SK-N-MC (cell line): ENCODE results near the gene GNB3.

Experiments
- DNase-seq: peaks from one replicate; pipeline ENCODE4 v3.0.0-alpha.2; 2011; ENCODE audit warnings: low read depth, low spot score
- H3K27ac ChIP-seq: fragments of 200-600 bp; sonication (generic); 2 replicates; pipeline ENCODE4 v1.5.1; 2016; ENCODE audit warnings: mixed run types
- H3K36me3 ChIP-seq: fragments of 200-600 bp; sonication (generic); 2 replicates; pipeline ENCODE4 v1.6.1; 2017; ENCODE audit warnings: antibody characterized with exemption, low read length, mixed read lengths; ENCODE audit not compliant: insufficient read depth
- H3K4me3 ChIP-seq: fragments of 200-600 bp; sonication (generic); 2 replicates; pipeline ENCODE4 v1.5.1; 2016
- H3K9ac ChIP-seq: fragments of 200-600 bp; sonication (generic); 2 replicates; pipeline ENCODE4 v1.8.0; 2017; ENCODE audit warnings: mixed run types, mixed read lengths; ENCODE audit not compliant: insufficient read length
- H3K9me3 ChIP-seq: fragments of 200-600 bp; sonication (generic); 2 replicates; pipeline ENCODE4 v1.6.1; 2017; ENCODE audit warnings: low read depth, mild to moderate bottlenecking, antibody characterized with exemption, low read length, moderate library complexity, mixed read lengths
- EZH2 ChIP-seq: fragments of 200-600 bp; sonication (generic); IDR thresholded peaks from one replicate; pipeline ENCODE4 v1.6.1; 2017; ENCODE audit warnings: antibody characterized with exemption
- FOXP2 ChIP-seq: optimal IDR thresholded peaks from 2 replicates; pipeline ENCODE3; 2011; ENCODE audit warnings: mild to moderate bottlenecking, moderate library complexity; ENCODE audit not compliant: insufficient read depth; ENCODE audit errors: extremely low read length, control extremely low read depth
- POLR2AphosphoS5 ChIP-seq: IDR thresholded peaks from 2 replicates; pipeline ENCODE4 v1.6.1; 2012; ENCODE audit warnings: mild to moderate bottlenecking, low read depth, low read length, borderline replicate concordance

The GNB3 gene

DNA sequence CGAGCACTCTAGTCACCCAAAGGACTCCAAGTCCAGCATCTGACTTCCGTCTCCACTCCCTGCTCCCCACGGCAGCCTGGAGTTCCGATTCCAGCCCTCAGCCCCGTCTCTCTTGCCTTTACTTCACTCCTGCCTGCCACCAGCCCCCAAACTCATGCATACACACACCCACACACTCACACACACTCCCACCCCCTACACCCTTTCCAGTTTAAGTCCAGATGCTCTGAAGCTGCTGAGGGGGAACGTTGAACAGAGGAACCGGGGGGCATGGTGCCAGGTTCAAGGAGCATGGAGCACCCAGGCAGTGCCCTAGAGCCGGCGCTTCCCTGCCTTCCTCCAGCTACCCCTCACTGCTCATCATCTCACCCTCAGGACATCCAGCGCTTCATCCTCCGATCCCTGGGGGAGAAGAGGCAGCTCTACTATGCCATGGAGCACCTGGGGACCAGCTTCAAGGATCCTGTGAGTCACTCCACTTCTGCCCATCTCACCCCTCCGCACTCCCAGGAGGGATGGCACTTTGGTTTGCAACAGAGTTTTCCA, 9.2 kb upstream of the GNB3 start:
- no peak for DNase-seq
- Histone ChIP-seq H3K36me3 (peaks cover 5% of the 10 kb centered on the region; the same call in 1 of the 2 replicates), H3K4me3 (no peak overlapping the region), H3K27ac (no peak overlapping the region), H3K9me3 (no peaks in the 10 kb centered on the region), H3K9ac (no peak overlapping the region)
- no peak for TF ChIP-seq POLR2AphosphoS5
- no peak for TF ChIP-seq FOXP2
- no peak for TF ChIP-seq EZH2

DNA sequence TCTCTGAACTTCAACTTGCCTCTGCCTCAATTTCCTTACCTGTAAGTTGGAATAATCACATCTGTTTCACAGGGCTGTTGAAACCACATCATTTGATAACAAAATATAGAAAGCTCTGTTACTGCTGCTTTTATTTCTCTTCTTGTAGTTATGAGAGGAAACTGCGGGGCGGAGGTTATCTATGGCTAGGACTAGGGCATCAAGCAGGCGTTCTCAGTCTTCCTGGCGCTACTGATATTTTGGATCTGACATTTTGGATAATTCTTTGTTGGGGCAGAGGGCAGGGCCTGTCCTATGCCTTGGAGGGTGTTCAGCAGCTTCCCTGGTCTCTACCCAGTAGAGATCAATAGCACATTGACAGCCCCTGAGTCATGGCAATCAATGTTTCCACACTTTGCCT, 8.6 kb upstream of the GNB3 start:
- no peak for TF ChIP-seq POLR2AphosphoS5
- TF ChIP-seq FOXP2, result no peak
- no peak for TF ChIP-seq EZH2
- DNase-seq, result no peak
- H3K9ac ChIP-seq, result no peak overlapping the region
- H3K27ac ChIP-seq, result no peak overlapping the region
- H3K9me3 ChIP-seq, result no peaks in the 10 kb centered on the region
- peaks cover 5% of the 10 kb centered on the region; the same call in 1 of the 2 replicates for H3K36me3 ChIP-seq
- no peak overlapping the region for H3K4me3 ChIP-seq

DNA sequence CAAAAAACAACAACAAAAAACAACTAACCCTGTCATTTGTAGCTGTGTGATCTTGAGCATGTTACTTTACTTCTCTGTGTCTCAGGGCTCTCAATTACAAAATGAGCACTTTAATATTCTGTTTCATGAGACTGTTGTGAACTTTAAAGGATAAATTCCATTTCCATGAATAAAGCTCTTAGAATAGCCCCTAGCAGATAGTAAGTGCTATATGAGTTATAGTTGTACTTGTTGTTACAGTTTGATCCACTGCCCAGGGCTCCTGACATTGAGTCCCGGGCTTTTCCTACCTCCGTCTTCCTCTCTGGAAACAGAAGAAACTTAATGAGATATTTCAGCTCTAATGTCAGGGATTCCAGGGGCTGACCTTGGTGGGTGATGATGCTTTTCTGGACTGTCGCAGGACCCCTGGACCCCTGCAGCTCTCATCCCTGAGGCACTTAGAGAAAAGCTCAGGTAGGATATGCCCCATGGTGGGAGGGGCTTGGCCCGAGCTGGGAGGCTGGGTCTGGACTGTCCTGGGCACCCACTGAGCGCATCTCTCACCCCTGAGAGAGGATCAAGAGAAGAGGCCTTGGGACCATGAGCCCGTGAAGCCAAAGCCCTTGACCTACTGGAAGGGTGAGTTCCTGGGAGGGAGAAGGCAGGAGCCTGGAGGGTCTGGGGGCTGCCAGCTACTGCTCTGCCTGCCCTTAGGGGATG, 7.4 kb upstream of the GNB3 start:
- no peak overlapping the region for H3K4me3 ChIP-seq
- H3K9ac ChIP-seq, result no peak overlapping the region
- no peak for DNase-seq
- TF ChIP-seq EZH2 (no peak), POLR2AphosphoS5 (no peak), FOXP2 (no peak)
- no peak overlapping the region for H3K27ac ChIP-seq
- H3K36me3 ChIP-seq, result peaks cover 5% of the 10 kb centered on the region; the same call in 1 of the 2 replicates
- no peaks in the 10 kb centered on the region for H3K9me3 ChIP-seq

DNA sequence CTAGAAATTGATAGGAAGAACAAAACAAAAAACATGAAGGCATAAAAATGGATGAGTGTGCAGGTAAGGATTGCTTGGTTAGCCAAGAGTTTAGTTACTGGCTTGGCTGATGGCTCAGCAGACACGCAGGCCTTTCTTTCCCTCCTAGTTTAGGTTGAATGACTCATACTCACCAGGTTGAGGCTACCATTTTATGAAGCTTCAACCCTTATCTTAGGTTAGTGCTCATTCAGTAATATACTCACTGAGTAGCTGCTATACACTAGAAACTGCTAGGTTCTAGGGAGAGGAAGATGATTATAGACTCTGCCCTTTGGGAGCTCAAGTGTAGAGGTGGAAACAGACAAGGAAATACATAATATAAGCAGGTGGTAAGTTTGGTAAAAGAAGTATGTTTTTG, 6.5 kb upstream of the GNB3 start:
- TF ChIP-seq POLR2AphosphoS5 (no peak), FOXP2 (no peak), EZH2 (no peak)
- no peak overlapping the region for H3K4me3 ChIP-seq
- DNase-seq, result no peak
- H3K9me3 ChIP-seq, result no peaks in the 10 kb centered on the region
- H3K27ac ChIP-seq, result no peak overlapping the region
- no peak overlapping the region for H3K9ac ChIP-seq
- H3K36me3 ChIP-seq, result peaks cover 5% of the 10 kb centered on the region; the same call in 1 of the 2 replicates

DNA sequence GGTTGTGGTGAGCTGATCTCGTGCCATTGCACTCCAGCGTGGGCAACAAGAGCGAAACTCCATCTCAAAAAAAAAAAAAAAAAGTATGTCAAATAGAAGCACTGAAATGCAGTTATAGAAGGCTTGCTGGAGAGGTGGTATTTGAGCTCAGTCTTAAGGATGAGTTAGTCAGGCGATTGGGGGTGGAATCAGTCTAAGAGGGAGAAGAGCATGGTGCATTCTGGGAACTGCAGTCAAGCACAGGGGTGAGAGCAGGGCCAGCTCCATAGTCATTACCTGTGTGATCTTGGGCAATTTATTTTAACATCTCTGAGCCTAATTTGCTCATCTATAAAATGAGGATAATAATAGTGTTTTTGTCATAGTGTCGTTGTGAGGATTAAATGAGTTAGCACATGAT, 5.9 kb upstream of the GNB3 start:
- H3K9me3 ChIP-seq, result no peaks in the 10 kb centered on the region
- H3K27ac ChIP-seq, result no peak overlapping the region
- no peak for TF ChIP-seq EZH2
- TF ChIP-seq POLR2AphosphoS5, result no peak
- TF ChIP-seq FOXP2, result no peak
- no peak overlapping the region for H3K4me3 ChIP-seq
- H3K36me3 ChIP-seq, result peaks cover 5% of the 10 kb centered on the region; the same call in 1 of the 2 replicates
- H3K9ac ChIP-seq, result no peak overlapping the region
- DNase-seq, result no peak

DNA sequence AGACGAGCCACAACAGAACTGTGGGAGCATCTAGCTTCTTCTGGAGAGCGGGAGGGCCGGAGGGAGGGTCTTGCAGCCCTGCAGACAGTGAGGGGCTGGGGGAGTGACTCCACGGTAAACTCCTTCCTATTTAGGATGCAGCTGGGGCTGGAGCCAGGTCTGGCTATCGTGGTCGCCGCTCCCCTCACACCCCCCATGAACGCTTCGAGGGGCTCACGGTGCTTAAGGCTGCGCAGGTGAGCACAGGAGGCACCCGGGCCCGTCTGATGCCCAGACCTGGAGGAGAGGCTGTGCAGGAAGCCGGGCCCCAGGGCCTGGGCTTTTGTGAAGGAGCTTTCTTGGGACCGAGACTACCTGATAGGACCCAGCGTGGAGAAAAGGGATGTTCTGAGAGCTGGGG, 3.9 kb upstream of the GNB3 start:
- TF ChIP-seq EZH2 (no peak), FOXP2 (no peak), POLR2AphosphoS5 (no peak)
- H3K36me3 ChIP-seq, result peaks cover 2% of the 10 kb centered on the region; the same call in 1 of the 2 replicates
- no peak overlapping the region for H3K27ac ChIP-seq
- no peak overlapping the region for H3K4me3 ChIP-seq
- no peak for DNase-seq
- H3K9me3 ChIP-seq, result no peaks in the 10 kb centered on the region
- H3K9ac ChIP-seq, result no peak overlapping the region

DNA sequence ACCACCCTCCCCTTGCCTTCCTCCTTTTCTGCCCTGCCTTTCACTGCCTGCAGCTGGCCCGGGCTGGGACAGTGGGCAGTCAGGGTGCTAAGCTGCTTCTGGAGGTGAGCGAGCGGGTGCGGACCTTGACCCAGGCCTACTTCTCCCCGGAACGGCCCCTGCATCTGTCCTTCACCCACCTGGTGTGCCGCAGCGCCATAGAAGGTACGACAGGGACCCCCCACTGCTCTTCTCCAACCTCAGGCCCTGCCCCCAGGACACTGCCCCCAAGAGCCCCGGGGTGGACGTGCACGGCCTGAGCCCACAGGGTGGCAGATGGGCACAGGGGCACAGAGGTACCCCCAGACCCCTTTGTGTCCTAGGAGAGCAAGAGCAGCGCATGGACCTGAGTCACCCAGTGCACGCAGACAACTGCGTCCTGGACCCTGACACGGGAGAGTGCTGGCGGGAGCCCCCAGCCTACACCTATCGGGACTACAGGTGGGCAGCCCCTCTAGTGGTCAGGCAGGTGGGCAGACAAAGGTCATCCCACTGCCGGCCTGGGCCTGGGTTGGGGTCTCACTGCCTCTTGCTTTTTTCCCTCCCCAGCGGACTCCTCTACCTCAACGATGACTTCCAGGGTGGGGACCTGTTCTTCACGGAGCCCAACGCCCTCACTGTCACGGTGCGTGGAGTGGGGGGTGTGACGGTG, 3.2 kb upstream of the GNB3 start:
- H3K36me3 ChIP-seq, result no peaks in the 10 kb centered on the region; the same call in 1 of the 2 replicates
- TF ChIP-seq EZH2 (no peak), FOXP2 (no peak), POLR2AphosphoS5 (no peak)
- H3K9ac ChIP-seq, result no peak overlapping the region
- no peaks in the 10 kb centered on the region for H3K9me3 ChIP-seq
- H3K27ac ChIP-seq, result no peak overlapping the region
- no peak overlapping the region for H3K4me3 ChIP-seq
- no peak for DNase-seq

DNA sequence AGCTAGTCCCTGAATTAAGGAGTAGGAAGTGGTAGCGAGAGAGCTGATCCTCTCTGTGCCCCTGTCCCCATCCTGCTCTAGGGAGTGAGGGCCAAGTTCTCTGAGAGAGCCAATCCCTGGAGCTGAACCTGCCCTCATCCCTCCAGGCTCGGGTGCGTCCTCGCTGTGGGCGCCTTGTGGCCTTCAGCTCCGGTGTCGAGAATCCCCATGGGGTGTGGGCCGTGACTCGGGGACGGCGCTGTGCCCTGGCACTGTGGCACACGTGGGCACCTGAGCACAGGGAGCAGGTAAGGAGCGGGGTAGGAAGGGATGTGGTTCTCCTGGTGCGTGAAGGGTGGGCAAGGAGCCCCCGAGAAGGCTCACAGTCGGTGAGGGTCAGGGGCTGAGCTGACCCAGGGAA, 1.9 kb upstream of the GNB3 start:
- no peak for DNase-seq
- Histone ChIP-seq H3K27ac (no peak overlapping the region), H3K9ac (no peak overlapping the region), H3K36me3 (no peaks in the 10 kb centered on the region; the same call in 1 of the 2 replicates), H3K4me3 (no peak overlapping the region), H3K9me3 (no peaks in the 10 kb centered on the region)
- TF ChIP-seq POLR2AphosphoS5 (no peak), FOXP2 (no peak), EZH2 (no peak)
